ENCODE results near the gene PIK3IP1.
"Not testable (repeated sequence)": the region's sequence is repeated elsewhere in the genome, so short reads cannot be mapped to it uniquely, and the experiment has no call there.

Gene PIK3IP1

DNA sequence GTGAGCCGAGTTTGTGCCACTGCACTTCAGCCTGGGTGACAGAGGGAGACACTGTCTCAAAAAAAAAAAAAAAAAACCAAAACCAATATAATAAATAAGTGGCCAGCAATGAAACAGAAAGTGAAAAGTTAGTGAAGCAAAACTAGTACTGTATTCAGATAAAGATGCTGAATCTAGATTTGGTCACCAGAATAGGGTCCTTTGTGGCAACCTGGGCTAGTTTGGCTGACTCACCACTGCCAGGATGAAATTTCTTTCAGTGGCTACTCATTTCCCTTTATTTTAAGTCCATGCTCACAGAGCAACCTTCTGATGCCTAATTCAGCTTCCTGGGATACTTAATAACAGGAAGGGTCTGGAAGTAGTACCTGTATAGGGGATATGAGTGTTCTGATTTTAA lies 54.2 kb downstream of the PIK3IP1 start:
- DNase-seq, result no peak
- in situ Hi-C loops (cut with MboI; ENCODE audit: low pct_unique_long_range_greater_than_20kb, low sequenced_read_pairs), result no loop called here

- DNase-seq; in situ Hi-C loops (cut with MboI; ENCODE audit: low pct_unique_long_range_greater_than_20kb, low sequenced_read_pairs): not testable (repeated sequence)
Observed at GRCh38 chr22:31236044-31236443, 56.2 kb downstream of the PIK3IP1 start.

DNA sequence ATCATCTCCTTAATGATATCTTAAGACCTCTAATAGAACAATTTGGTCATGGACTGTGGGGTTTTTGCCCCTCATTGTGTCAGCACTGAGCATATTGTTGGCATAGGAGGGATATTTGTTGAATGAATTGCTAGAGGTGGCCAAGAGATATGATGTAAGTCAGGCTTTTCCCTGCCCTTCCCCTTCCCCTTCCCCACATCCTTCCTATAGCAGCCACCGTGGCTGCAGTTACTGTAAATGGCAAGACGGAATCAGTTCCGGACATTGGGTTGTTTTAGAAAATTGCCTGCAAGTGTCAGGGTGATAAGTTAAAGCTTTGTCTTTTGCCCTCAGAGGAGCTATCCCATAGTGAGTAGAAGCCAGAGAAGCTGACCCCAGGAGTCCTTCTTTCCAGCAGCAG lies 57.2 kb downstream of the PIK3IP1 start:
- DNase-seq, result no peak
- in situ Hi-C loops (cut with MboI; ENCODE audit: low pct_unique_long_range_greater_than_20kb, low sequenced_read_pairs), result no loop called here

DNA sequence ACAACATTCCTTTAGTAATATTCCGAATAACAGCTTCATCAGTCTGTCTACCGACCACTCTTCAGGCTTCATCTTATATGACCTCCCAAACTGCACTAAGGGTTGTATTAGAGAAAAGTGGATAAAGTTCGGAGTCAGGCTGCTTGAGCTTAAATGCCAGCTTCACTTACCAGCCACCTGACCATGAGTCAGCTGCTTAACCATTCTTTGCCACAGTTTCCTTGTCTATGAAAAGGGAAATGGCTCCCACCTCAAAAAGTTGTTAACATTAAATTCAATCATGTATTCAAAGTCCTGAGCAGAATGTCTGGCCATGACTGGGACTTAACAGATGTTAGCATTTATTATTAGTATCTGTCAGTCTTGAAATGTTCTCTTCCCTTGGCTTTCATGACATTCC lies 59.3 kb downstream of the PIK3IP1 start:
- in situ Hi-C loops (cut with MboI; ENCODE audit: low pct_unique_long_range_greater_than_20kb, low sequenced_read_pairs), result no loop called here
- no peak for DNase-seq
